Ishikawa (cell line): ENCODE data around the gene EXOC1L.

Source experiments
- CEBPB ChIP-seq: IDR thresholded peaks from 2 replicates; pipeline ENCODE4 v1.6.1; 2012
- CREB1 ChIP-seq: IDR thresholded peaks from 2 replicates; pipeline ENCODE4 v1.6.1; 2012; ENCODE audit warnings: low read depth
- EGR1 ChIP-seq: IDR thresholded peaks from 2 replicates; pipeline ENCODE4 v1.6.1; 2012
- EP300 ChIP-seq: IDR thresholded peaks from 2 replicates; pipeline ENCODE4 v1.6.1; 2012; ENCODE audit warnings: borderline replicate concordance
- FOXM1 ChIP-seq: IDR thresholded peaks from 2 replicates; pipeline ENCODE4 v1.6.1; 2012; ENCODE audit warnings: low read depth, borderline replicate concordance
- MAX ChIP-seq: IDR thresholded peaks from 2 replicates; pipeline ENCODE4 v1.6.1; 2012
- NFIC ChIP-seq: IDR thresholded peaks from 2 replicates; pipeline ENCODE4 v1.6.1; 2012
- RAD21 ChIP-seq: IDR thresholded peaks from 2 replicates; pipeline ENCODE4 v1.6.1; 2012; ENCODE audit warnings: low read depth
- REST ChIP-seq: IDR thresholded peaks from 2 replicates; pipeline ENCODE4 v1.6.1; 2012; ENCODE audit warnings: low read depth, mild to moderate bottlenecking
- TAF1 ChIP-seq: IDR thresholded peaks from 2 replicates; pipeline ENCODE4 v1.6.1; 2012; ENCODE audit warnings: low read depth, mild to moderate bottlenecking
- TCF12 ChIP-seq: IDR thresholded peaks from 2 replicates; pipeline ENCODE4 v1.6.1; 2012; ENCODE audit warnings: low read depth
- TEAD4 ChIP-seq: IDR thresholded peaks from 2 replicates; pipeline ENCODE4 v1.6.1; 2012
- USF1 ChIP-seq: IDR thresholded peaks from 2 replicates; pipeline ENCODE4 v1.6.1; 2012
- YY1 ChIP-seq: IDR thresholded peaks from 2 replicates; pipeline ENCODE4 v1.6.1; 2012; ENCODE audit warnings: low read depth
- ZBTB7A ChIP-seq: IDR thresholded peaks from 2 replicates; pipeline ENCODE4 v1.6.1; 2012; ENCODE audit warnings: low read depth

The EXOC1L gene

GRCh38 chr4:55830048-55830447 lies 10.5 kb downstream of the EXOC1L start:
- TF ChIP-seq EGR1 (no peak), YY1 (no peak), FOXM1 (no peak), MAX (no peak), TEAD4 (no peak), REST (no peak), CEBPB (no peak), TCF12 (no peak), EP300 (no peak), CREB1 (no peak), TAF1 (no peak), RAD21 (no peak), ZBTB7A (no peak), NFIC (no peak), USF1 (no peak)

GRCh38 chr4:55830716-55831115 lies 11.1 kb downstream of the EXOC1L start:
- TF ChIP-seq CREB1 (no peak), TAF1 (no peak), EGR1 (no peak), MAX (no peak), ZBTB7A (no peak), YY1 (no peak), TCF12 (no peak), RAD21 (no peak), EP300 (no peak), CEBPB (no peak), NFIC (no peak), USF1 (no peak), REST (no peak), TEAD4 (no peak), FOXM1 (no peak)

- TF ChIP-seq CREB1 (no peak), EP300 (no peak), TEAD4 (no peak), EGR1 (no peak), TAF1 (no peak), YY1 (no peak), TCF12 (no peak), FOXM1 (no peak), RAD21 (no peak), USF1 (no peak), NFIC (no peak), MAX (no peak)
Measured at GRCh38 chr4:55834086-55834795, 14.7 kb downstream of the EXOC1L start.

GRCh38 chr4:55837903-55838302 lies 18.3 kb downstream of the EXOC1L start:
- no peak for TF ChIP-seq CEBPB
- TF ChIP-seq YY1, result no peak
- no peak for TF ChIP-seq RAD21
- no peak for TF ChIP-seq TEAD4
- TF ChIP-seq CREB1, result no peak
- no peak for TF ChIP-seq EGR1
- no peak for TF ChIP-seq TCF12

GRCh38 chr4:55838356-55838755 lies 18.8 kb downstream of the EXOC1L start:
- TF ChIP-seq MAX, result no peak
- no peak for TF ChIP-seq NFIC
- no peak for TF ChIP-seq CEBPB
- no peak for TF ChIP-seq EP300
- TF ChIP-seq REST, result no peak
- TF ChIP-seq RAD21, result no peak
- no peak for TF ChIP-seq ZBTB7A
- no peak for TF ChIP-seq CREB1
